Measurements from ENCODE around the gene PTPRD.

PTPRD gene

GRCh38 chr9:9846557-9846956 is 766.2 kb downstream of the PTPRD start:
- TF ChIP-seq, protein P1, sequence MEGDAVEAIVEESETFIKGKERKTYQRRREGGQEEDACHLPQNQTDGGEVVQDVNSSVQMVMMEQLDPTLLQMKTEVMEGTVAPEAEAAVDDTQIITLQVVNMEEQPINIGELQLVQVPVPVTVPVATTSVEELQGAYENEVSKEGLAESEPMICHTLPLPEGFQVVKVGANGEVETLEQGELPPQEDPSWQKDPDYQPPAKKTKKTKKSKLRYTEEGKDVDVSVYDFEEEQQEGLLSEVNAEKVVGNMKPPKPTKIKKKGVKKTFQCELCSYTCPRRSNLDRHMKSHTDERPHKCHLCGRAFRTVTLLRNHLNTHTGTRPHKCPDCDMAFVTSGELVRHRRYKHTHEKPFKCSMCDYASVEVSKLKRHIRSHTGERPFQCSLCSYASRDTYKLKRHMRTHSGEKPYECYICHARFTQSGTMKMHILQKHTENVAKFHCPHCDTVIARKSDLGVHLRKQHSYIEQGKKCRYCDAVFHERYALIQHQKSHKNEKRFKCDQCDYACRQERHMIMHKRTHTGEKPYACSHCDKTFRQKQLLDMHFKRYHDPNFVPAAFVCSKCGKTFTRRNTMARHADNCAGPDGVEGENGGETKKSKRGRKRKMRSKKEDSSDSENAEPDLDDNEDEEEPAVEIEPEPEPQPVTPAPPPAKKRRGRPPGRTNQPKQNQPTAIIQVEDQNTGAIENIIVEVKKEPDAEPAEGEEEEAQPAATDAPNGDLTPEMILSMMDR (IDR thresholded peaks at IDR 0.05; ENCODE audit: control insufficient read depth, insufficient read depth, low read depth, low read length, missing control alignments) = no peak
- no peak overlapping the region for H3K4me3 ChIP-seq (ENCODE audit: control insufficient read depth, low read depth, low read length)
- no peak for DNase-seq (ENCODE audit: low read depth)

DNA sequence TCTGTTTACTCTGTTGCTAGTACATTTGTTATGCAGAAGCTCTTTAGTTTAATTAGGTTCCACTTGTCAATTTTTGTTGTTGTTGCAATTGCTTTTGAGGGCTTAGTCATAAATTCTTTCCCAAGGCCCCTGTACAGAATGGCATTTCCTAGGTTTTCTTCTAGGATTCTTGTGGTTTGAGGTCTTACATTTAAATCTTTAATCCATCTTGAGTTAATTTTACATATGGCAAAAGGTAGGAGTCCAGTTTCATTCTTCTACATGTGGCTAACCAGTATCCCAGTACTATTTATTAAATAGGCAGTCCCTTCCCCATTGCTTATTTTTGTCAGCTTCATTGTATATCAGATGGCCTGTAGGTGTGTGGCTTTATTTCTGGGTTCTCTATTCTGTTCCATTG is 792.4 kb downstream of the PTPRD start:
- no peak overlapping the region for H3K4me3 ChIP-seq (ENCODE audit: control insufficient read depth, low read depth, low read length)
- DNase-seq (ENCODE audit: low read depth) = no peak
- TF ChIP-seq, protein P1 (IDR thresholded peaks at IDR 0.05; ENCODE audit: control insufficient read depth, insufficient read depth, low read depth, low read length, missing control alignments) = no peak

- TF ChIP-seq, protein P1 (IDR thresholded peaks at IDR 0.05; ENCODE audit: control insufficient read depth, insufficient read depth, low read depth, low read length, missing control alignments) = no peak
- no peak overlapping the region for H3K4me3 ChIP-seq (ENCODE audit: control insufficient read depth, low read depth, low read length)
- no peak for DNase-seq (ENCODE audit: low read depth)
These were observed 792.9 kb downstream of the PTPRD start for GRCh38 chr9:9819886-9820285.

DNA sequence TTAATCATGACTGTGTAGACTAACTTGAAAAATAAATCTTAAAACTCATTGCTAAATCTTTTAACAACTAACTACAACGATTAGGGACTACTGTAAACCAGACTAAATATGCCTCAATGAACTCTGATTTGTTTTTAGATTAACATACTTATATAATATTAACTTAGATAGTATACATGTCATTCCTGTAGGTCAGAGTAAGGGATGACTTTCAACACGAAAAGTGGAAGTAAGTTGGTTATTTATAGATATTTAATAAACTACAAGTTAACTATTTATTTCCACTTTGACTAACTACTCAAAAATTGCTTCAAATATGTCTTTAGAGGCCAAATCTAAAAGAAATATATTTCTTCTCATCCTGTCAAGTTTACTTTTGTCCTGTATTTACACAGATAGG is 795.6 kb downstream of the PTPRD start:
- H3K4me3 ChIP-seq (ENCODE audit: control insufficient read depth, low read depth, low read length) = no peak overlapping the region
- no peak for DNase-seq (ENCODE audit: low read depth)

GRCh38 chr9:9804109-9804508 is 808.7 kb downstream of the PTPRD start:
- TF ChIP-seq, protein P1 (IDR thresholded peaks at IDR 0.05; ENCODE audit: control insufficient read depth, insufficient read depth, low read depth, low read length, missing control alignments) = no peak
- no peak overlapping the region for H3K4me3 ChIP-seq (ENCODE audit: control insufficient read depth, low read depth, low read length)
- DNase-seq (ENCODE audit: low read depth) = no peak

More for the DNA sequence above, 795.6 kb downstream of the PTPRD start:
- TF ChIP-seq, protein P1 (IDR thresholded peaks at IDR 0.05; ENCODE audit: control insufficient read depth, insufficient read depth, low read depth, low read length, missing control alignments) = no peak

DNA sequence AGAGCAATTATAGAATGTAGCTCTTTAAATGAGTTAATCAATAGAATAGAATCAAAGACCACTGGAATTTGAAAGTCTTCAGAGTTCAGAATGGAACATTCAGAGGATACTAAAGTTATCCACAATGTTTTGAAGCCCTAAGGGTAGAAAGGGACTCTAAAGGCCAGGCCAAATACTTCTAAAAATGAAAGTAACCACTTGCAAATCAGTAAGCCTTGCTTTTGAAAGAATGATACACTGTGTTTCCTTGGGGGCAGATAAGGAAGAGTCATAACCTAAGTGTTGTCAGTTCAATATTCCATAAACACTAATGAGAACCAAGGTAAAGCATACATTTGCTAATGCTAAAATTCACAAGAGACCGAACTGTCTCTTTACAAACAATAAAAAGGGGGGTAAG is 813.5 kb downstream of the PTPRD start:
- TF ChIP-seq, protein P1 (IDR thresholded peaks at IDR 0.05; ENCODE audit: control insufficient read depth, insufficient read depth, low read depth, low read length, missing control alignments) = no peak
- H3K4me3 ChIP-seq (ENCODE audit: control insufficient read depth, low read depth, low read length) = no peak overlapping the region
- DNase-seq (ENCODE audit: low read depth) = no peak
